Thoracic aorta (tissue), 2 donors: ENCODE measurements around the gene TBRG4. TPM values are rescaled to one million over a fixed set of nuclear protein-coding genes. Genes with fewer than 3 reads are reported as not detected.
"Not testable (repeated sequence)": the region's sequence is repeated elsewhere in the genome, so short reads cannot be mapped to it uniquely, and the experiment has no call there.

Source experiments
- ATAC-seq: fragments of 150-250 bp; one replicate; pipeline ENCODE4 v1.8.0; 2017; ENCODE audit warnings: low read depth; ENCODE audit not compliant: insufficient number of reproducible peaks, low FRiP score
- DNase-seq: peaks from one replicate; pipeline ENCODE4 v3.0.0-alpha.2; 2020; ENCODE audit warnings: low spot score
- H3K27ac ChIP-seq, 2 donors: fragments of 200-600 bp; sonication (generic); 1 replicate in 1 of 2; 2 replicates in 1 of 2; pipeline ENCODE4 v1.5.1; 2016; ENCODE audit warnings: mild to moderate bottlenecking in 2 of 2, moderate library complexity in 2 of 2
- H3K27me3 ChIP-seq: fragments of 200-600 bp; sonication (generic); replicated peaks from 2 replicates; pipeline ENCODE4 v1.6.0; 2016; ENCODE audit warnings: mild to moderate bottlenecking; ENCODE audit not compliant: insufficient read depth
- H3K36me3 ChIP-seq: fragments of 200-600 bp; sonication (generic); one replicate; pipeline ENCODE4 v1.5.1; 2016
- H3K4me1 ChIP-seq, 2 donors: fragments of 200-600 bp; sonication (generic); 1 replicate in 1 of 2; 2 replicates in 1 of 2; pipeline versions ENCODE4 v1.5.1 to v1.6.0; 2016; ENCODE audit warnings: low read depth in 2 of 2, mild to moderate bottlenecking in 1 of 2; ENCODE audit not compliant: control insufficient read depth in 1 of 2
- H3K4me3 ChIP-seq: fragments of 200-600 bp; sonication (generic); 2 replicates; pipeline ENCODE4 v1.5.1; 2016; ENCODE audit warnings: mild to moderate bottlenecking
- H3K9me3 ChIP-seq: fragments of 200-600 bp; sonication (generic); 2 replicates; pipeline ENCODE4 v1.5.1; 2016
- total RNA-seq, 2 donors: library from RNA; depleted of rRNA; stranded (reverse); fragments of >200 nt; gene quantifications; one replicate each; pipeline versions ENCODE4 v1.1.0 to v1.2.3, GENCODE V29; 2016
- TF ChIP-seq, protein P1 (sequence below): fragments of 200-600 bp; sonication (generic); IDR thresholded peaks from one replicate; pipeline ENCODE4 v1.5.1; 2019; ENCODE audit warnings: antibody characterized with exemption

The TBRG4 gene
- total RNA-seq, 2 donors from 2014 or later, result 47.8 to 67.1 TPM

DNA sequence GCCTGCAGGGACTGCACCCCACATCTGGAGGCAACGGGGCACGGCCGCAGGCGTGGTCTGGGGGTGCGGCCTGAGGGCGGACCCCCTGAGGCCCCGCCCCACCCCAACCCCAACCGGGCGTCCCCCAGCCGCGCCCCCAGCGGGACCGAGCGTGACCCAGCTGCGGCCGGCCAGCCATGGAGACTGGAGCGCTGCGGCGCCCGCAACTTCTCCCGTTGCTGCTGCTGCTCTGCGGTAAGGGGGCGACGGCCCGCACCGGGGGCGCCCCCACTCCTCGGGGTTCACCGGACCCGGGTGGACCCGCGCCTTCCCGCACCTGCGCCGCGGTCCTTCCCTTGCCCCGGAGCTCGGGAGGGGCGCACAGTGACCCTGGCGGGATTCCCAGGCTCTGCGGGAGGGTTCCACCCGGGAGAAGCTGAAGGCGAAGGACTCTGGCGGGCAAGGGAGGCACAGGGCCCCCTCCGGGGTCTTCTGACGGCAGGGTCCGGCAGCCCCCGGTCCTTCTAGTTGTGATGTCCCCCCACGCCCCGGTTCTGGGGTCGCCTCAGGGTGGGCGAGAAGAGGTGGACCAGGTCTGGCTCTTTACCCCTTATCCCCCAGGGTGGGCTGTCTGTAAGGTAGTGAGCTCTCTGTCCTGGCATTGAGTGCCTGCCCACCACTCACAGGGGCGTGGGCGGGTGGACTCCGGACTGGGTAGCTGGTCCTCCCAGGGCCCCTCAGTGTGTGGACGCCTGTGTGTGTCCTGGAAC, 46.3 kb upstream of the TBRG4 start, which contains the start of gene RAMP3:
RAMP3 (plus strand) TSS at position 139 of the 749 bp plus-strand sequence; CDS start at position 177, 38 bp downstream.
- H3K36me3 ChIP-seq, result no peaks in the 10 kb centered on the region
- DNase-seq, result no peak
- no peak for ATAC-seq
- H3K4me3 ChIP-seq, result peak within 1 kb of the TSS; percentile 45
- no peaks in the 10 kb centered on the region for H3K9me3 ChIP-seq
- no peak within 1 kb of the TSS for H3K27ac ChIP-seq
- TF ChIP-seq, protein P1, sequence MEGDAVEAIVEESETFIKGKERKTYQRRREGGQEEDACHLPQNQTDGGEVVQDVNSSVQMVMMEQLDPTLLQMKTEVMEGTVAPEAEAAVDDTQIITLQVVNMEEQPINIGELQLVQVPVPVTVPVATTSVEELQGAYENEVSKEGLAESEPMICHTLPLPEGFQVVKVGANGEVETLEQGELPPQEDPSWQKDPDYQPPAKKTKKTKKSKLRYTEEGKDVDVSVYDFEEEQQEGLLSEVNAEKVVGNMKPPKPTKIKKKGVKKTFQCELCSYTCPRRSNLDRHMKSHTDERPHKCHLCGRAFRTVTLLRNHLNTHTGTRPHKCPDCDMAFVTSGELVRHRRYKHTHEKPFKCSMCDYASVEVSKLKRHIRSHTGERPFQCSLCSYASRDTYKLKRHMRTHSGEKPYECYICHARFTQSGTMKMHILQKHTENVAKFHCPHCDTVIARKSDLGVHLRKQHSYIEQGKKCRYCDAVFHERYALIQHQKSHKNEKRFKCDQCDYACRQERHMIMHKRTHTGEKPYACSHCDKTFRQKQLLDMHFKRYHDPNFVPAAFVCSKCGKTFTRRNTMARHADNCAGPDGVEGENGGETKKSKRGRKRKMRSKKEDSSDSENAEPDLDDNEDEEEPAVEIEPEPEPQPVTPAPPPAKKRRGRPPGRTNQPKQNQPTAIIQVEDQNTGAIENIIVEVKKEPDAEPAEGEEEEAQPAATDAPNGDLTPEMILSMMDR, result no peak
- no peaks in the 10 kb centered on the region for H3K4me1 ChIP-seq
- no peaks in the 10 kb centered on the region for H3K27me3 ChIP-seq

DNA sequence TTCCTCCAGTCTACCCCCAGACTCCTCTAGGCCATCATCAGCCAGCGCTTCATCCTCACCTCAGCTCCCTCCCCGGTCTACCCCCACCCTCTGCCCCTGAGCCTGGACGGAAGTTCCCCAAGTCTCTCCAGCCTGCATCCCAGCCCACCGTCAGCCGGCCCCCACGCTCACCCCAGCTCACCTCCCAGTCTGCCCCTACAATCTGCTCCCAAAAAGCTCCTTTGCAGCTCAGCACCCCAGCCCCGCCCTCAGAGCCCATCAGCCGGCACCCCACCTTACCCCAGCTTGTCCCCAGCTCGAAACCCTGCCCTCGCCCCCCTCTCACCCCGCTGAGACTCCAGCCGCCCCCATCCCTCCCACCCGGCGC, 45.8 kb upstream of the TBRG4 start:
- Histone ChIP-seq H3K36me3 (no peaks in the 10 kb centered on the region), H3K4me1 (no peaks in the 10 kb centered on the region), H3K9me3 (no peaks in the 10 kb centered on the region), H3K27me3 (no peaks in the 10 kb centered on the region), H3K27ac (no peak overlapping the region), H3K4me3 (no peak overlapping the region)
- DNase-seq (no peak), ATAC-seq (no peak)
- TF ChIP-seq, protein P1, result no peak

DNA sequence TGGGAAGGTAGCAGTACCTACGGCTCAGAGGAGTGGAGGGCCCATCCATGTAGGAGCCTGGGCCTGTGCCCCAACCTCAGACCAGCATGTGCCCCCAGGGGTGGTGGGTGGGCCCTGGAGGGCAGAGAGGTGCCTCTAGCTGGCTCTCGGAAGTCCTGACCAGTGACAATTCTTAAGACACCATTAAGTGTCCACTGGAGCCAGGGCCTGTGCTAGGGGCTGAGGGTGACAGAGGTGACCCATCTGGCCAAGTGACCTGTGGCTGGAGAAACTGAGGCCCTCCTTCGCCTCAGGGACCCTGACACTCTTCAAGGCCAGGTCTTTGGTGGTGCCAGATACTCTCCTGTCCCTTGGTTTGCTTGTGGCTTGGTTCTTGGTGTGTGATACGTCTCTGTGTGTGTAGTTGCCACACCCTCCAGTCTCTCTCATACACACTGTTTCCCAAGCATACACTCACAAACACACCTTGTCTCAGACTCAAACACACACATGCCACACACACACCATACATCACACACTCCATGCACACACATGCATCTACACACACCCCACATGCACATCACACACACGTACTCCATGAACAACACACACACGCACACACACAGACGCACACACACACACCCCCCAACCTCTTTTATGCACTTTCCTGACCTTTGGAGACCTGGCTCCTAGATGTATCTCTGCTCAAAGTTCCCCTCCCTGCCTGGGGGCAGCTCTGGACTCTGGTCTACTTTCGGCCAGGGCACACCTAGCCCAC, 45.2 kb upstream of the TBRG4 start:
- no peak for DNase-seq
- no peak overlapping the region for H3K4me3 ChIP-seq

DNA sequence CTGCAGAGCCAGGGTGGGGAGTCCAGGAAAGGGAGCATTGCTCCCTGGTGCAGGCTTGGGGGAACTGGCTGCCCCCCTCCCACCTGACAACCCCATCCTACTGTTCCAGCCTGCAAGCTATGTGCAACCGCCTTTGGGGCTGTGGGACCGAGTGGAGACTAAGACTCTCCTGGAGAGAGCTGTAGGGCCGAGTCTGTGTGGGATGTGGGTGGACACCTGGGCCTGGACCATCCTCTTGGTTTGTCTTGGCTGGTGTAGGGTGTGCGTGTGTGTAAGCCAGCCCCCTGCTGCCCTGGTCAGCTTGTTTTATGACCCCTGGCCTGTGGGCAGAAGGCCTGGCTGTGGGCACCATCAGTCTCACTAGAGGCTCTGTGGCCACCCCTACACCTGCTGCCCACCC, 44.4 kb upstream of the TBRG4 start:
- no peaks in the 10 kb centered on the region for H3K4me1 ChIP-seq
- no peak overlapping the region for H3K4me3 ChIP-seq
- no peak for ATAC-seq
- H3K36me3 ChIP-seq, result no peaks in the 10 kb centered on the region
- no peaks in the 10 kb centered on the region for H3K27me3 ChIP-seq
- no peak for DNase-seq
- TF ChIP-seq, protein P1, result no peak
- no peak overlapping the region for H3K27ac ChIP-seq
- H3K9me3 ChIP-seq, result no peaks in the 10 kb centered on the region

More for the DNA sequence above, 45.2 kb upstream of the TBRG4 start:
- Histone ChIP-seq H3K27ac (no peak overlapping the region), H3K4me1 (no peaks in the 10 kb centered on the region), H3K36me3 (no peaks in the 10 kb centered on the region), H3K27me3 (no peaks in the 10 kb centered on the region), H3K9me3 (no peaks in the 10 kb centered on the region)
- no peak for ATAC-seq
- TF ChIP-seq, protein P1, result no peak

DNA sequence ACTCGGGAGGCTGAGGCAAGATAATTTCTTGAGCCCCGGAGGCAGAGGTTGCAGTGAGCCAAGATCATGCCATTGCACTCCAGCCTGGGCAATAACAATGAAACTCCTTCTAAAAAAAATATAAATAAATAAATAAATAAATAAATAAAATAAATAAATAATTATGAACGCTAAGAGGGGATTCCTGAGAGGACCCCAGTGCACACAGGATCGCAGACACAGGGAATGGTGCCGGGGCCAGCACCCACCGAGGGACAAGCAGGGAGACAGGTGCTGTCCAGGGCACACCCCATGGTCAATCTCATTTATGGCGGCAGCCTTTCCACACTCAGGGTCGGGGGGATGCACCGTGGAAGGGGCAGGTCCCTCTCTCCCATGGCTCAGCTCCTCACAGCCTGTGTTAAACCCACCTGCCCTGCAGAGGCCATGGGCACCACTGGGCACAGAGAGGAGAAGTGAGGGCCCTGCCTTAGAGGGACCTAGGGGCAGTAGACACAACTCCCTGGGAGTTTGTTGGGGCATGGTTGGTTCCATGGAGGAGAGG, 43.9 kb upstream of the TBRG4 start:
- no peaks in the 10 kb centered on the region for H3K4me1 ChIP-seq
- DNase-seq (no peak), ATAC-seq (no peak)
- no peak overlapping the region for H3K4me3 ChIP-seq
- TF ChIP-seq, protein P1, result no peak
- no peaks in the 10 kb centered on the region for H3K27me3 ChIP-seq
- no peaks in the 10 kb centered on the region for H3K9me3 ChIP-seq
- H3K36me3 ChIP-seq, result no peaks in the 10 kb centered on the region
- no peak overlapping the region for H3K27ac ChIP-seq

DNA sequence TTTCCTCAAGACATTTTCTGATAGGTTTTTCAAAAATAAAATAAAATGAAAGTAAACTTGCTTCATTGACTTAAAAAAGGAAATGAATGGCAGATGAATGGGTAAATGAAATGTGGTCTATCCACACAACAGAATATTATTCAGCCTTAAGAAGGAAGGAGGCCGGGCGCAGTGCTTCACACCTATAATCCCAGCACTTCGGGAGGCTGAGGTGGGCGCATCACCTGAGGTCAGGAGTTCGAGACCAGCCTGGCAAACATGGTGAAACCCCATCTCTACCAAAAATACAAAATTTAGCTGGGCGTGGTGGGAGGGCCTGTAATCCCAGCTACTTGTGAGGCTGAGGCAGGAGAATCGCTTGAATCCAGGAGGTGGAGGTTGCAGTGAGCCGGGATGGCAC, 42.4 kb upstream of the TBRG4 start:
- not testable (repeated sequence) for H3K4me3 ChIP-seq, H3K9me3 ChIP-seq, H3K36me3 ChIP-seq, H3K27me3 ChIP-seq, ATAC-seq, H3K4me1 ChIP-seq, DNase-seq, H3K27ac ChIP-seq
